HEK293T (cell line): Measurements from ENCODE around the gene MB.

Source experiments
- CTCF ChIA-PET: fragments of 350-600 bp; formaldehyde crosslinking; extraction: SDS; loops from one replicate; lab custom pipeline; 2021; ENCODE audit warnings: antibody characterized with exemption, inconsistent platforms; lab: Yijun Ruan, JAX
- POLR2A ChIA-PET: fragments of 350-600 bp; formaldehyde crosslinking; extraction: SDS; loops from one replicate; lab custom pipeline; 2020; ENCODE audit warnings: antibody characterized with exemption, inconsistent platforms; lab: Yijun Ruan, JAX
- DNase-seq: peaks from one replicate; pipeline ENCODE4 v3.0.0; 2012; ENCODE audit warnings: mixed read lengths; ENCODE audit errors: extremely low spot score
- ARNT ChIP-seq: fragments of 450-650 bp; IDR thresholded peaks from 2 replicates; pipeline ENCODE4 v1.6.1; 2017; ENCODE audit warnings: mild to moderate bottlenecking
- BHLHE40 ChIP-seq: fragments of 450-650 bp; IDR thresholded peaks from 2 replicates; pipeline ENCODE4 v1.6.1; 2016; ENCODE audit warnings: mild to moderate bottlenecking, moderate library complexity, borderline replicate concordance
- CTBP1 ChIP-seq: fragments of 450-650 bp; IDR thresholded peaks from 2 replicates; pipeline ENCODE4 v1.6.1; 2016; ENCODE audit warnings: borderline replicate concordance
- ELF4 ChIP-seq: fragments of 450-650 bp; IDR thresholded peaks from 2 replicates; pipeline ENCODE4 v1.6.1; 2017; ENCODE audit warnings: antibody characterized with exemption
- FOXA1 ChIP-seq: fragments of 450-650 bp; IDR thresholded peaks from 2 replicates; pipeline ENCODE4 v1.6.1; 2016; ENCODE audit warnings: mild to moderate bottlenecking
- FOXK2 ChIP-seq: fragments of 450-650 bp; IDR thresholded peaks from 2 replicates; pipeline ENCODE4 v1.6.1; 2016; ENCODE audit warnings: mild to moderate bottlenecking
- FOXM1 ChIP-seq: fragments of 450-650 bp; IDR thresholded peaks from 2 replicates; pipeline ENCODE4 v1.6.1; 2017; ENCODE audit warnings: mild to moderate bottlenecking, borderline replicate concordance
- HDGF ChIP-seq: fragments of 450-650 bp; IDR thresholded peaks from 2 replicates; pipeline ENCODE4 v1.6.1; 2017; ENCODE audit warnings: antibody characterized with exemption, borderline replicate concordance
- L3MBTL2 ChIP-seq: fragments of 450-650 bp; conservative IDR thresholded peaks from 2 replicates; pipeline ENCODE4 v1.6.1; 2016; ENCODE audit warnings: mild to moderate bottlenecking
- LEF1 ChIP-seq: fragments of 450-650 bp; IDR thresholded peaks from 2 replicates; pipeline ENCODE4 v1.6.1; 2017; ENCODE audit warnings: mild to moderate bottlenecking, borderline replicate concordance
- NFRKB ChIP-seq: fragments of 450-650 bp; IDR thresholded peaks from 2 replicates; pipeline ENCODE4 v1.6.1; 2016; ENCODE audit warnings: mild to moderate bottlenecking, moderate library complexity
- SP1 ChIP-seq: fragments of 450-650 bp; IDR thresholded peaks from 2 replicates; pipeline ENCODE4 v1.6.1; 2017
- SUZ12 ChIP-seq: fragments of 450-650 bp; IDR thresholded peaks from 2 replicates; pipeline ENCODE4 v1.6.1; 2016; ENCODE audit warnings: mild to moderate bottlenecking
- TARDBP ChIP-seq: fragments of 450-650 bp; IDR thresholded peaks from 2 replicates; pipeline ENCODE4 v1.6.1; 2016
- ZNF384 ChIP-seq: fragments of 450-650 bp; IDR thresholded peaks from 2 replicates; pipeline ENCODE4 v1.6.1; 2016
- TF ChIP-seq, protein P1 (sequence below): fragments of 450-650 bp; IDR thresholded peaks from 2 replicates; pipeline ENCODE4 v1.6.1; 2016

The MB gene

DNA sequence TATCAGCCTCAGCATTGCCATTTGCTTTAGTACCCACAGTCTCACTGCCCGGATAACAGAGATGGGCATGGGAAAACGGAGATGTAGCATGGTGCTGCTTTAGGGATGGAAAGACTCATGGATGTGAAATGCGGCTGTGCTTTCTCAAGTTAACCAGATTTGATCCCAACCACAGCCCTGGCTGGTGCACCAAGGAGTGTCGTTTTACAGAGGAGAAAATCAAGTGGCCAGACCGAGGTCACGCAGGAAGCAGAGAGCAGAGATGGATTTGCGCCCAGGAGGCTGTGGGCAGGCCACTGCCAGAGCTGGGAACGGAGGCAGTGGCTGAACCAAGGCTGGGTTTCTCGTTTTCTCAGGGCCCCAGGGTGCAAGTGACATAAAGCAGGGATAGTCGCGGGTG is 9.0 kb downstream of the MB start:
- POLR2A ChIA-PET = interaction anchor here (0.6 kb wide), 1 partner anchor 257 kb away, joined by 4 read pairs; no protein-coding TSS in a partner anchor
- no peak for TF ChIP-seq FOXA1
- TF ChIP-seq CTBP1 = no peak
- TF ChIP-seq, protein P1, sequence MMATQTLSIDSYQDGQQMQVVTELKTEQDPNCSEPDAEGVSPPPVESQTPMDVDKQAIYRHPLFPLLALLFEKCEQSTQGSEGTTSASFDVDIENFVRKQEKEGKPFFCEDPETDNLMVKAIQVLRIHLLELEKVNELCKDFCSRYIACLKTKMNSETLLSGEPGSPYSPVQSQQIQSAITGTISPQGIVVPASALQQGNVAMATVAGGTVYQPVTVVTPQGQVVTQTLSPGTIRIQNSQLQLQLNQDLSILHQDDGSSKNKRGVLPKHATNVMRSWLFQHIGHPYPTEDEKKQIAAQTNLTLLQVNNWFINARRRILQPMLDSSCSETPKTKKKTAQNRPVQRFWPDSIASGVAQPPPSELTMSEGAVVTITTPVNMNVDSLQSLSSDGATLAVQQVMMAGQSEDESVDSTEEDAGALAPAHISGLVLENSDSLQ = no peak
- no peak for TF ChIP-seq TARDBP
- TF ChIP-seq HDGF = no peak
- no peak for TF ChIP-seq FOXM1
- no peak for TF ChIP-seq SUZ12
- TF ChIP-seq L3MBTL2 = no peak
- TF ChIP-seq BHLHE40 = no peak
- no peak for TF ChIP-seq SP1
- no peak for TF ChIP-seq ARNT
- TF ChIP-seq ZNF384 = no peak
- TF ChIP-seq LEF1 = no peak
- TF ChIP-seq FOXK2 = no peak

DNA sequence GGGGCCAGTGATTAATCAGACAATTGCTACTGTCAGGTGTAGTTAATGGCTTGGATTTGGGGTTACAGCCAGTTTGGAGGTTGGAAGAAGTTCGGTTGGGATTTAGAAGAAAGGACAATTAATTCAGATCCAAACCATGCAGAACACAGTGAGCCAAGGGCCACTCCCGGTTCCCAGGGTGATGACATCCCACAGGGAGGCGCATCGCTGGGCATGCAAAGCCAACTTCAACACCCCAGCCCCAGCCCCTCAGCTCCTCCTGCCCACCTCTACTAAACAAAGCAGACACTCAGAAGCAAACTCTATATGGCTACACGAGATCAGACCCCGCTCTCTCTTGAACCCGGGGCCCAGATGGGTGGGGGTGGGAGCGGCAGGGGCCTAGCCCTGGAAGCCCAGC is 10.2 kb downstream of the MB start:
- CTCF ChIA-PET = no interaction called here
- POLR2A ChIA-PET = no interaction called here
- DNase-seq = no peak
- no peak for TF ChIP-seq ELF4
- TF ChIP-seq BHLHE40 = no peak
- TF ChIP-seq CTBP1 = no peak
- TF ChIP-seq NFRKB = no peak
- no peak for TF ChIP-seq FOXA1
- no peak for TF ChIP-seq ARNT
- TF ChIP-seq ZNF384 = no peak
- TF ChIP-seq L3MBTL2 = no peak

More for the DNA sequence above, 9.0 kb downstream of the MB start:
- no peak for DNase-seq
- CTCF ChIA-PET = no interaction called here

DNA sequence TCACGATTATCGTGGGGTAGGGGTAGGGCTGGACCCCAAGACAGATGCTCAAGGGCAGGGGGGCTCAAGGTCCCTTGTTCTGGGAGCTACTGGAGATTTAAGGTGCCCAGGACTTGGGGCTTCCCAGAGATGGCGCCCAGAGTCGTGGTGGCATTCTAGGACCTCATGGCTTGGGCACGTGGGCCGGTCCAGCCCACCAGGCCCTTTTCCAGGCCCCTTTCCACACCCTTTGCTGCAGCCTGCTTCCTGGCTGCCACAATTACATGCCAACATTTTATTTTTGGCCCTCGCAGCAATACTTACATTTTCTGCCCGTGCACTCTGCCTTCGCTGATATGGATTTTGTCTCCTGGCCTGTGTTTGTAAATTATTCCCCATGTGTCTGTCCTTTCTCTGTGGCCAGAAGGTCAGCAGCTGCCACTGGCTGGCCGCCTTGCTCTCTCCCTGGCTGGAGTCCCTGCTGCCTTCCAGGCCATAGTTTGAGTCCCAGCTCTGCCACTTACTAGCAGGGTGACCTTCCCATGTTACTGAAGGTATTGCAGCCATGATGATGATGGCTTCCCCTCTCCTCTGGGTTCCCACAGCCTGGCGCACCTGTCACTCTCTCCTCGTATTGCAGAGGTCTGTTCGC is 11.2 kb downstream of the MB start:
- POLR2A ChIA-PET = no interaction called here
- DNase-seq = no peak
- CTCF ChIA-PET = interaction anchor here (1.0 kb wide), 1 partner anchor 24 kb away, joined by 4 read pairs; no protein-coding TSS in a partner anchor
- TF ChIP-seq SP1 = no peak
- TF ChIP-seq TARDBP = no peak
- no peak for TF ChIP-seq FOXA1
- TF ChIP-seq HDGF = no peak
- TF ChIP-seq ZNF384 = no peak
- TF ChIP-seq, protein P1 = no peak
- no peak for TF ChIP-seq L3MBTL2
- TF ChIP-seq CTBP1 = no peak
- TF ChIP-seq FOXK2 = no peak
- TF ChIP-seq ARNT = no peak
- TF ChIP-seq LEF1 = no peak

DNA sequence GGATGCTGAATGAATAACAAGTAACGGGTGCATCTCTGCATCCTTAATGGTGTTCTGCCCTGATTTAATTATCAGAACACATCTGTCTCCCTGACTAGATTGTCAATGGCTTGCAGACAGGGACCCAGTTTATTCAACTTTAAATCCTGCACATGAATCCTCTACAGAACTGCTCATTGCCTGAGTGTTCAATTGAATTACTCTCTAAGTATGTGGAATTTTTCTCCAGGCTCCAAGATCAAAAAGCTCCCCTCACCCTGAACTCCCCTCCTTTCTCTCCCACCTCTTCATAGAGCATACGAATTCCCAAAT is 11.8 kb downstream of the MB start:
- TF ChIP-seq ARNT (no peak), HDGF (no peak), LEF1 (no peak), NFRKB (no peak), FOXA1 (no peak)
- TF ChIP-seq, protein P1 = no peak
- POLR2A ChIA-PET = no interaction called here
- no peak for DNase-seq
- CTCF ChIA-PET = interaction anchor here (1.0 kb wide), 1 partner anchor 23 kb away, joined by 4 read pairs; no protein-coding TSS in a partner anchor

DNA sequence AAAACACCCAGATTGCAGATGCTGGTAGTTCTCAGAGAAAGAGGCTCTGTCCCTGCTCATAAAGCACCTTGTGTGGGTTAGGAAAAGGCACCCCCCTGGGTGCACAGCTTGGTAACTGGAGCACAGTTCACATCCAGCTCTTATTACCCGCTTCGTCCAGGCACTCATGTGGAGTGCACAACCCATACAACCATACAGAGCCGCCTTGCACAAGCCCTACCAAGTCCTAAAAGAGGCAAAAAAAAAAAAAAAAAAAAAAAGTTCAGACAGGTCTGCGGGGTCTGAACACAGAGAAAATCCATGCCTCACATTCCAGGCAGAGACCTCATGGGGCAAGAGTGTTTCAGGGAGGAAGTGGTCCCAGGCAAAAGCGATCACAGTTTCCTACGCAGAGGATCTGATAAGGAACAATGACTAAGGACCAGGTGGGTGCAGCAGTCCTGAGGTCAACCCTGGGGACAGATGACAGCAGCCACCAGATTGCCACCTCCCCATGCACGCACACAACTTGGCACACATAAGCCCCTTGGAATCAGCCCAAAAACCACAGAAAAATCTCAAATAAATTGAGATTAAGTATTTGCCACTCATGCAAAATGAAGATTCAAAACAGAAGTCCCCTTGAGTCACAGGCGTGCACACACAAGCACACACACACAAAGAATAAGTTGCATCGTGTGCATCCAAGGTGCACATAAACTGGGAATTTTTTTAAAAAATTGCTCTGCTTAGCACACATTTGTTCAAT is 12.3 kb downstream of the MB start:
- DNase-seq = no peak

More for the DNA sequence above, 12.3 kb downstream of the MB start:
- no peak for TF ChIP-seq ZNF384
- no peak for TF ChIP-seq NFRKB
- TF ChIP-seq, protein P1 = no peak
- no peak for TF ChIP-seq CTBP1
- TF ChIP-seq FOXM1 = no peak
- no peak for TF ChIP-seq HDGF
- TF ChIP-seq TARDBP = no peak
- no peak for TF ChIP-seq LEF1
- TF ChIP-seq FOXA1 = no peak
- no peak for TF ChIP-seq FOXK2
- no peak for TF ChIP-seq BHLHE40
- TF ChIP-seq SUZ12 = no peak
- CTCF ChIA-PET = interaction anchor here (1.0 kb wide), 1 partner anchor 23 kb away, joined by 4 read pairs; no protein-coding TSS in a partner anchor
- POLR2A ChIA-PET = no interaction called here
